Gastrocnemius medialis (tissue), 4 donors: ENCODE data around the gene MAGIX. TPM values are rescaled to one million over a fixed set of nuclear protein-coding genes. Genes with fewer than 3 reads are reported as not detected.

Experiments used
- ATAC-seq, 2 donors: fragments of 150-250 bp; one replicate each; pipeline ENCODE4 v1.9.1; 2016
- DNase-seq, 2 donors: peaks; one replicate each; pipeline ENCODE4 v3.0.0-alpha.2; 2019
- H3K27ac ChIP-seq, 4 donors: fragments of 200-600 bp; sonication (generic); 1 replicate in 1 of 4; 2 replicates in 3 of 4; pipeline ENCODE4 v1.5.1; 2016 to 2018; ENCODE audit warnings: mild to moderate bottlenecking in 2 of 4, moderate library complexity in 1 of 4
- H3K27me3 ChIP-seq, 3 donors: fragments of 200-600 bp; sonication (generic) in 2 of 3; 1 replicate in 1 of 3; 2 replicates in 2 of 3; pipeline versions ENCODE4 v1.5.1 to v1.6.0; 2016 to 2019; ENCODE audit warnings: mild to moderate bottlenecking in 1 of 3, moderate library complexity in 1 of 3
- H3K36me3 ChIP-seq, 2 donors: fragments of 200-600 bp; sonication (generic) in 1 of 2; one replicate each; pipeline ENCODE4 v1.5.1; 2017 to 2018
- H3K4me1 ChIP-seq, 2 donors: fragments of 200-600 bp; sonication (generic) in 1 of 2; one replicate each; pipeline ENCODE4 v1.5.1; 2016 to 2017; ENCODE audit warnings: mild to moderate bottlenecking in 2 of 2
- H3K4me3 ChIP-seq, 4 donors: fragments of 200-600 bp; sonication (generic) in 3 of 4; 1 replicate in 1 of 4; 2 replicates in 3 of 4; pipeline ENCODE4 v1.5.1; 2016 to 2019; ENCODE audit warnings: mild to moderate bottlenecking in 2 of 4
- H3K9me3 ChIP-seq, 3 donors: fragments of 200-600 bp; sonication (generic) in 2 of 3; 1 replicate in 1 of 3; 2 replicates in 2 of 3; pipeline ENCODE4 v1.5.1; 2016 to 2019
- CTCF ChIP-seq, 5 experiments: fragments of 450-650 bp in 3 of 5; fragments of 200-600 bp in 2 of 5; sonication (generic) in 2 of 5; IDR thresholded peaks in 4 of 5; conservative IDR thresholded peaks in 1 of 5; 1 replicate in 4 of 5; 2 replicates in 1 of 5; pipeline ENCODE4 v1.5.1; 2016 to 2019; ENCODE audit warnings: antibody characterized with exemption in 5 of 5, mild to moderate bottlenecking in 3 of 5, moderate library complexity in 3 of 5
- POLR2A ChIP-seq, 2 donors: fragments of 450-650 bp; IDR thresholded peaks; one replicate each; pipeline ENCODE4 v1.6.1; 2017; ENCODE audit warnings: antibody characterized with exemption in 2 of 2, mild to moderate bottlenecking in 2 of 2, moderate library complexity in 2 of 2
- in situ Hi-C, 4 donors: fragments of 200-750 bp; cut with MboI; loops; one replicate each; pipeline versions ENCODE4 v1.15.0 to v1.8.0; 2017; ENCODE audit warnings: low sequenced_read_pairs in 4 of 4
- intact Hi-C: fragments of 100-400 bp; cut with DNase I; formaldehyde crosslinking; loops from one replicate; pipeline ENCODE4 v1.15.1; 2023; ENCODE audit warnings: low total_unique reads
- total RNA-seq, 4 donors: library from RNA; depleted of rRNA; stranded (reverse); fragments of >200 nt; gene quantifications; one replicate each; pipeline versions ENCODE4 v1.1.0 to v1.2.3, GENCODE V29; 2016

The MAGIX gene
- total RNA-seq, 4 donors from 2014 or later: 2.7 to 7.3 (median 5.3) TPM

- in situ Hi-C loops: no loop called here
- Histone ChIP-seq H3K27me3 (no peaks in the 10 kb centered on the region), H3K9me3 (no peaks in the 10 kb centered on the region), H3K27ac (no peak overlapping the region), H3K36me3 (no peaks in the 10 kb centered on the region), H3K4me3 (no peak overlapping the region), H3K4me1 (peaks cover 0 to 4% of the 10 kb centered on the region in 2 donors)
- ATAC-seq (no peak), DNase-seq (no peak)
- intact Hi-C loops: no loop called here
- TF ChIP-seq CTCF (IDR thresholded peaks at IDR 0.05 in 4 of 5, conservative IDR thresholded peaks at IDR 0.05 in 1 of 5) (no peak), POLR2A (IDR thresholded peaks at IDR 0.05) (no peak)
Observed at GRCh38 chrX:49153467-49153866, 9.1 kb upstream of the MAGIX start.

DNA sequence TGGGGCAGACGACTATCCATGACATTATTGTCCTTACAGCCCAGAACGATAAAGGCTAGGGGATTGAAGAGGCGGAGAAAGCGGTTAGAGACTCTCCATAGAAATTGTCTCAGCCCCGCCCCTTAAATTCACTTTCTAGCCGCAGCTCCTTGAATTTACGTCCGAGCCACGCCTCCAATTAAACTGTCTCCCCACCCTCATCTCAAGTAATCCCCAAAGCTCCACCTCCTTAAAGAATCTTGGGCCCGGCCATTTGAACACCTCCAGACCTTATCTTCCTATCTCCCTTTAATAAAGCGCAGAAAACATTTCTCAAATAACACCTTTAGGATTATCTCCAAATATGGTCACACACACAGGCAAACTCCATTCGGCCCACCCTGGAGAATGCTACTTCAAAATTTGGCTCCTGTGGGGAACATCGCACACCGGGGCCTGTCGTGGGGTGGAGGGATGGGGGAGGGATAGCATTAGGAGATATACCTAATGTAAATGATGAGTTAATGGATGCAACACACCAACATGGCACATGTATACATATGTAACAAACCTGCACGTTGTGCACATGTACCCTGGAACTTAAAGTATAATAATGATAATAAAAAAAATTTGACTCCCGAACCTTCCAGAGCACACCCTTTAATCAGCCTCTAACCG lies 7.2 kb upstream of the MAGIX start:
- TF ChIP-seq CTCF (IDR thresholded peaks at IDR 0.05 in 4 of 5, conservative IDR thresholded peaks at IDR 0.05 in 1 of 5) (no peak), POLR2A (IDR thresholded peaks at IDR 0.05) (no peak)
- H3K4me3 ChIP-seq: peak overlapping the region; percentile 60 to 69 (median 66)

GRCh38 chrX:49155900-49156837 lies 6.4 kb upstream of the MAGIX start:
- TF ChIP-seq POLR2A (IDR thresholded peaks at IDR 0.05): peak; percentile 36 to 47
- TF ChIP-seq CTCF (IDR thresholded peaks at IDR 0.05 in 4 of 5, conservative IDR thresholded peaks at IDR 0.05 in 1 of 5): peak; percentile 57 to 85 (median 82)
- DNase-seq: peak; percentile 72 to 86
- in situ Hi-C loops: no loop called here
- no peaks in the 10 kb centered on the region for H3K27me3 ChIP-seq
- peak overlapping the region; percentile 60 to 69 (median 66) for H3K4me3 ChIP-seq
- no peaks in the 10 kb centered on the region for H3K9me3 ChIP-seq
- peak overlapping the region; percentile 89 to 96 (median 94) for H3K27ac ChIP-seq
- peaks cover 0 to 4% of the 10 kb centered on the region in 2 donors for H3K4me1 ChIP-seq
- H3K36me3 ChIP-seq: no peaks in the 10 kb centered on the region
- peak; percentile 84 to 92 for ATAC-seq
- intact Hi-C loops: loop anchor here (1.0 to 2.0 kb wide), 2 partner anchors 30 to 31 kb away; partner anchors contain the start of gene PRICKLE3

More for the DNA sequence above, 7.2 kb upstream of the MAGIX start:
- in situ Hi-C loops (no loop called here), intact Hi-C loops (loop anchor here (2.0 kb wide), 1 partner anchor 31 kb away; no protein-coding TSS in a partner anchor)
- DNase-seq: no peak
- Histone ChIP-seq H3K36me3 (no peaks in the 10 kb centered on the region), H3K4me1 (peaks cover 0 to 4% of the 10 kb centered on the region in 2 donors), H3K27me3 (no peaks in the 10 kb centered on the region), H3K27ac (peak overlapping the region; percentile 89 to 96 (median 94)), H3K9me3 (no peaks in the 10 kb centered on the region)
- ATAC-seq: peak; percentile 39 to 67

DNA sequence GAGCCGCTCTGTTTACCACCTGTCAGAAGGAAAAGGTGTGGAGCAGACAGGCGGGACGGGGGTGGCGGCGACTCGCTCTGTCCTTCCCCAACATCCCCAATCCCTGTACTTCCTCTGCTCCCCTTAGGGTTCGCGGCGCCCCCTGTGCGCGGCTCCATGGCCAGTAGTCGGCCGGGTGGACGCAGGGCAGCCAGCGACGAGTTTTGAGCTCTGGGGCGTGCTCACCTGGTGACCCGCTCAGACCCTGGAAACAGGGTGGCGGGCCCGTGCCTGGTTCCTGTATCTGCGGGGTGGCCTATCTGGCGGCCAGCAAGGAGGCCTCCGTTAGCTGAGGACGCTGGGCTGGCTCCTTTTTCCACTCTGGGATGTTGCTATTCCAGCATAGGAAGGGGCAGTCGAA lies 5.4 kb upstream of the MAGIX start:
- Histone ChIP-seq H3K27me3 (no peaks in the 10 kb centered on the region), H3K27ac (no peak overlapping the region), H3K36me3 (no peaks in the 10 kb centered on the region), H3K9me3 (no peaks in the 10 kb centered on the region), H3K4me1 (peaks cover 0 to 4% of the 10 kb centered on the region in 2 donors), H3K4me3 (no peak overlapping the region)
- intact Hi-C loops: no loop called here
- in situ Hi-C loops: no loop called here
- ATAC-seq (no peak), DNase-seq (no peak)
- no peak for TF ChIP-seq POLR2A (IDR thresholded peaks at IDR 0.05)
- no peak for TF ChIP-seq CTCF (IDR thresholded peaks at IDR 0.05 in 4 of 5, conservative IDR thresholded peaks at IDR 0.05 in 1 of 5)
